Testis (tissue), 2 donors: ENCODE data around the gene AAK1.

ENCODE experiments used
- CTCF ChIP-seq, 3 experiments: fragments of 450-650 bp in 2 of 3; fragments of 200-600 bp in 1 of 3; sonication (generic) in 1 of 3; IDR thresholded peaks; one replicate each; pipeline ENCODE4 v1.5.1; 2016 to 2019; ENCODE audit warnings: antibody characterized with exemption in 3 of 3, mild to moderate bottlenecking in 2 of 3, moderate library complexity in 1 of 3
- POLR2A ChIP-seq: fragments of 450-650 bp; IDR thresholded peaks from one replicate; pipeline ENCODE4 v1.6.1; 2017; ENCODE audit warnings: antibody characterized with exemption, mild to moderate bottlenecking, moderate library complexity

- no peak for TF ChIP-seq POLR2A
- no peak for TF ChIP-seq CTCF (IDR thresholded peaks at IDR 0.05)
Measured at GRCh38 chr2:69665152-69665551, 21.6 kb upstream of the AAK1 start.
